ENCODE measurements around the gene OSMR. TPM values are rescaled to one million over a fixed set of nuclear protein-coding genes. Genes with fewer than 3 reads are reported as not detected.

The OSMR gene
- polyA plus RNA-seq, 1 experiment, result 43.4 TPM

GRCh38 chr5:38935437-38935836 is 89.6 kb downstream of the OSMR start:
- Histone ChIP-seq H3K27me3 (ENCODE audit: control insufficient read depth, insufficient read depth, low read length) (no peaks in the 10 kb centered on the region), H3K4me3 (ENCODE audit: low read depth, low read length) (no peak overlapping the region), H3K36me3 (ENCODE audit: control insufficient read depth, insufficient read depth, low read length) (peaks cover 14% of the 10 kb centered on the region)
- DNase-seq (ENCODE audit: low read depth), result no peak
- ChIA-PET POLR2A (no interaction called here), CTCF (no interaction called here)
- TF ChIP-seq CTCF (IDR thresholded peaks at IDR 0.05; ENCODE audit: insufficient read depth, low read depth, low read length), result no peak

- H3K4me3 ChIP-seq (ENCODE audit: low read depth, low read length), result no peak overlapping the region
- H3K27me3 ChIP-seq (ENCODE audit: control insufficient read depth, insufficient read depth, low read length), result no peaks in the 10 kb centered on the region
- DNase-seq (ENCODE audit: low read depth), result no peak
- ChIA-PET CTCF (interaction anchor here (0.9 kb wide), 1 partner anchor 14 kb away, joined by 3 read pairs; no protein-coding TSS in a partner anchor), POLR2A (no interaction called here)
- TF ChIP-seq CTCF (IDR thresholded peaks at IDR 0.05; ENCODE audit: insufficient read depth, low read depth, low read length), result no peak
- H3K36me3 ChIP-seq (ENCODE audit: control insufficient read depth, insufficient read depth, low read length), result peaks cover 12% of the 10 kb centered on the region
Observed at GRCh38 chr5:38936269-38936668, 90.5 kb downstream of the OSMR start.

- no peak for TF ChIP-seq CTCF (IDR thresholded peaks at IDR 0.05; ENCODE audit: insufficient read depth, low read depth, low read length)
- CTCF ChIA-PET, result interaction anchor here (0.6 kb wide), 1 partner anchor 505 kb away, joined by 3 read pairs; no protein-coding TSS in a partner anchor
- Histone ChIP-seq H3K36me3 (ENCODE audit: control insufficient read depth, insufficient read depth, low read length) (peaks cover 7% of the 10 kb centered on the region), H3K4me3 (ENCODE audit: low read depth, low read length) (no peak overlapping the region), H3K27me3 (ENCODE audit: control insufficient read depth, insufficient read depth, low read length) (no peaks in the 10 kb centered on the region)
- DNase-seq (ENCODE audit: low read depth), result no peak
- POLR2A ChIA-PET, result no interaction called here
Observed at GRCh38 chr5:38938424-38938823, 92.6 kb downstream of the OSMR start.

GRCh38 chr5:38938973-38939372 is 93.2 kb downstream of the OSMR start:
- no peak for DNase-seq (ENCODE audit: low read depth)
- H3K36me3 ChIP-seq (ENCODE audit: control insufficient read depth, insufficient read depth, low read length), result peaks cover 7% of the 10 kb centered on the region
- H3K27me3 ChIP-seq (ENCODE audit: control insufficient read depth, insufficient read depth, low read length), result no peaks in the 10 kb centered on the region
- no peak for TF ChIP-seq CTCF (IDR thresholded peaks at IDR 0.05; ENCODE audit: insufficient read depth, low read depth, low read length)
- no peak overlapping the region for H3K4me3 ChIP-seq (ENCODE audit: low read depth, low read length)
- CTCF ChIA-PET, result interaction anchor here (0.6 kb wide), 1 partner anchor 505 kb away, joined by 3 read pairs; no protein-coding TSS in a partner anchor
- POLR2A ChIA-PET, result no interaction called here

- ChIA-PET POLR2A (no interaction called here), CTCF (no interaction called here)
- peaks cover 5% of the 10 kb centered on the region for H3K36me3 ChIP-seq (ENCODE audit: control insufficient read depth, insufficient read depth, low read length)
Observed at GRCh38 chr5:38940230-38940858, 94.5 kb downstream of the OSMR start.

More at GRCh38 chr5:38940230-38940858, 94.5 kb downstream of the OSMR start:
- Histone ChIP-seq H3K27me3 (ENCODE audit: control insufficient read depth, insufficient read depth, low read length) (no peaks in the 10 kb centered on the region), H3K4me3 (ENCODE audit: low read depth, low read length) (no peak overlapping the region)
- TF ChIP-seq CTCF (IDR thresholded peaks at IDR 0.05; ENCODE audit: insufficient read depth, low read depth, low read length), result no peak
- DNase-seq (ENCODE audit: low read depth), result no peak
